Glomerular endothelial cell (primary cell): ENCODE measurements around the gene SORCS2. TPM values are rescaled to one million over a fixed set of nuclear protein-coding genes. Genes with fewer than 3 reads are reported as not detected.

Source experiments
- DNase-seq: peaks from one replicate; pipeline ENCODE4 v3.0.0-alpha.2; 2011; ENCODE audit warnings: low read depth, low spot score; ENCODE audit errors: extremely low read depth
- total RNA-seq: library from RNA; depleted of rRNA; stranded (reverse); fragments of >200 nt; gene quantifications from 2 replicates; pipeline ENCODE4 v1.2.3, GENCODE V29; 2015

Gene SORCS2
- total RNA-seq, 1 donor from 2014 or later = 0.64 TPM

GRCh38 chr4:7217039-7217438 is 24.7 kb downstream of the SORCS2 start:
- no peak for DNase-seq

- DNase-seq = no peak
These were observed 25.4 kb downstream of the SORCS2 start for GRCh38 chr4:7217474-7218321.

GRCh38 chr4:7218686-7219085 is 26.3 kb downstream of the SORCS2 start:
- DNase-seq = no peak

- no peak for DNase-seq
These were observed 30.2 kb downstream of the SORCS2 start for GRCh38 chr4:7222521-7222920.

GRCh38 chr4:7223541-7223940 is 31.2 kb downstream of the SORCS2 start:
- no peak for DNase-seq

GRCh38 chr4:7224001-7224400 is 31.7 kb downstream of the SORCS2 start:
- no peak for DNase-seq

GRCh38 chr4:7224878-7225533 is 32.7 kb downstream of the SORCS2 start:
- DNase-seq = no peak

- DNase-seq = no peak
These were observed 34.1 kb downstream of the SORCS2 start for GRCh38 chr4:7226439-7226838.

- DNase-seq = no peak
These were observed 34.7 kb downstream of the SORCS2 start for GRCh38 chr4:7227008-7227407.

- no peak for DNase-seq
These were observed 36.4 kb downstream of the SORCS2 start for GRCh38 chr4:7228734-7229133.

- DNase-seq = no peak
These were observed 39.8 kb downstream of the SORCS2 start for GRCh38 chr4:7232061-7232650.

GRCh38 chr4:7233006-7233580 is 40.8 kb downstream of the SORCS2 start:
- no peak for DNase-seq

- no peak for DNase-seq
These were observed 41.3 kb downstream of the SORCS2 start for GRCh38 chr4:7233601-7234000.

GRCh38 chr4:7234355-7235029 is 42.2 kb downstream of the SORCS2 start:
- DNase-seq = no peak

- no peak for DNase-seq
These were observed 42.7 kb downstream of the SORCS2 start for GRCh38 chr4:7235030-7235380.

- no peak for DNase-seq
These were observed 44.5 kb downstream of the SORCS2 start for GRCh38 chr4:7236847-7237246.

GRCh38 chr4:7237873-7238272 is 45.5 kb downstream of the SORCS2 start:
- DNase-seq = no peak

- DNase-seq = no peak
These were observed 46.1 kb downstream of the SORCS2 start for GRCh38 chr4:7238300-7238960.

- no peak for DNase-seq
These were observed 46.9 kb downstream of the SORCS2 start for GRCh38 chr4:7239101-7239820.

- DNase-seq = no peak
These were observed 47.5 kb downstream of the SORCS2 start for GRCh38 chr4:7239844-7240243.
